ENCODE results near the gene XRCC5.

The XRCC5 gene

GRCh38 chr2:216086207-216086893 lies 22.8 kb upstream of the XRCC5 start:
- no peak for DNase-seq

DNA sequence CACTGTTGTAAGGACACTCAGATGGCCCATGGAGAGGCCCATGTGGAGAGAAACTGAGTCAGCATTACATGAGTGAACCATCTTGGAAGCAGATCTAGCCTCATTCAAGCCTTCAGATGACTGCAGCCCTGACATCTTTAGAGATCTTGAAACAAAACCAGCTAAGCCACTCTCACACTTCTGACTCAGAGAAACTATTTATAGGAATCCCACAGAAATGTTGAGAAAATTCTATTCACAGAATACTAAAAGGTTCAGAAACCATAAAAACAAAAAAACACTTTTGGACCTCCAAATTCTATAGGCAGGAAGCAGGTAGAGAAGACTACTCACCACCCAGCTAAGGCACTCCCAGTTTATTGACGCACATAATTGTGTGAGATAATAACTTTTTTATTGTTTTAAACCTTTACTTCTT lies 18.8 kb upstream of the XRCC5 start:
- no peak for DNase-seq

DNA sequence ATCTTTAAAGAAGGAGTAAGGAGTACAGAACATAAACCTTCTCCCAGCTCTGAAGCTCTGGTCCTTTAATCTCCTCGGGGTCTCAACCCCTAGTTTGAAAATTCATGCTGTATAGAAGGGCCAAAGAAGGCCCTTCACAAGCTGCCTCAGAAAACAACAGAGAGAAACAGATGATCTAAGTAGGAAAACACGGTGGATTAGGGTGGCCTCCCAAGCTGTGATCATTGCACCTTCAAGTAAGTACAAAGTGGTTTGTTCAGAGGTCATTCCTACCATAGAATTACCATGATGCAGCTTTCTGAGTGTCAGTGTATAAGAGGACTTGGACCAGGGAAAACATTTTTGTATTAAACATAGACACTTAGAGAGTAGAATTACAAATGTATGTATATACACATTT lies 16.5 kb upstream of the XRCC5 start:
- no peak for DNase-seq

- DNase-seq: no peak
Observed at GRCh38 chr2:216094701-216095100, 14.4 kb upstream of the XRCC5 start.

- DNase-seq: no peak
Observed at GRCh38 chr2:216098421-216099334, 10.5 kb upstream of the XRCC5 start.

DNA sequence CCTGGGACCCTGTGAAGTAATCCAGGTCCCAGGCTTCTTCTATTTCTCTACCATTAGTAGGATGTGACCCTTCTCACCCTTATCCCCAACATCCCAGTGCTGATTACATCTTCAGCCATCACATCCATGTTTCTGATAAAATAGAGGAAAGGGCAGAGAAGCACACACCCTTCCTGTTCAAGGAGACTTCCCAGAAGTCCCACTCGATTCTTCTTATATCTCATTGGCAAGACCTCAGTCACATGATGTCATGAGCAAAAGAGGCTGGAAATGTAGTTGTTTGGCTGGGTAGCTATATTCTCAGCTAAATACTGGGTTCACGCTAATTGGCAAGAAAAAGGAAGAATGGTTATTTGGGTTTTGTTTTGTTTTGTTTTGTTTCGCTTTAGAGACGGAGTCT lies 8.0 kb upstream of the XRCC5 start:
- no peak for DNase-seq

DNA sequence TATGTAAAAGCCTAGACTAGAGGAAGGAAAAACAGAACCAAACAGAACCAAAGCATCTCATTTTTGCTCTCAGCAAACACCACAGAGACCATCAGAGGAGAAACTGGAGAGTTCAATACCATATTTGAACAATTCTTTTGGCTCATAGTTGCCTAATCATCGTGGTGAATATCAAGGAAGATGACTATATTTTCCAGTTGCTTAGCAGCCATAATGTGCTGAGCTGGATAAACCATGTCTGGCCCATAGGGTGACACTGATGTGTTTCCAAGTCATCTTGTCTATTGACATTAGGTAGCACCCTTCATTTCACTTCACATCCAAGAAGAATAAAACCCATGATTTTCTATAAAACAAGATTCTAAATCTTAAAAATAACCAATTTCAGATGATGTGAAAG lies 5.9 kb upstream of the XRCC5 start:
- DNase-seq: no peak

- no peak for DNase-seq
Observed at GRCh38 chr2:216104691-216105090, 4.5 kb upstream of the XRCC5 start.

DNA sequence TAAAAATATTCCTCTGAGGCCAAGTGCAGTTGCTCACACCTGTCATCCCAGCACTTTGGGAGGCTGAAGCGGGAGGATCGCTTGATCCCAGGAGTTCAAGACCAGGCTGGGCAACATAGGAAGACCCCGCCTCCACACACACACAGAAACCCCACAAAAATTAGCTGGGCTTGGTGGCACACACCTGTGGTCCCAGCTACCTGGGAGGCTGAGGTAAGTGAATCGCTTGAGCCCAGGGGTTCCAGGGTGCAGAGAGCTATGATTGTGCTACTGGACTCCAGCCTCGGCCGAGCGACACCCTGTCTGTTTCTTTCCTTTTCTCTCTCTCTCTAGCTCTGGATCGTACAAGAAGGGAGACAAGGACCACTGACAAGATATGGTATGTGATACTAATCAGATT lies 1.8 kb upstream of the XRCC5 start:
- no peak for DNase-seq

GRCh38 chr2:216107760-216108159 lies 1.4 kb upstream of the XRCC5 start:
- no peak for DNase-seq

DNA sequence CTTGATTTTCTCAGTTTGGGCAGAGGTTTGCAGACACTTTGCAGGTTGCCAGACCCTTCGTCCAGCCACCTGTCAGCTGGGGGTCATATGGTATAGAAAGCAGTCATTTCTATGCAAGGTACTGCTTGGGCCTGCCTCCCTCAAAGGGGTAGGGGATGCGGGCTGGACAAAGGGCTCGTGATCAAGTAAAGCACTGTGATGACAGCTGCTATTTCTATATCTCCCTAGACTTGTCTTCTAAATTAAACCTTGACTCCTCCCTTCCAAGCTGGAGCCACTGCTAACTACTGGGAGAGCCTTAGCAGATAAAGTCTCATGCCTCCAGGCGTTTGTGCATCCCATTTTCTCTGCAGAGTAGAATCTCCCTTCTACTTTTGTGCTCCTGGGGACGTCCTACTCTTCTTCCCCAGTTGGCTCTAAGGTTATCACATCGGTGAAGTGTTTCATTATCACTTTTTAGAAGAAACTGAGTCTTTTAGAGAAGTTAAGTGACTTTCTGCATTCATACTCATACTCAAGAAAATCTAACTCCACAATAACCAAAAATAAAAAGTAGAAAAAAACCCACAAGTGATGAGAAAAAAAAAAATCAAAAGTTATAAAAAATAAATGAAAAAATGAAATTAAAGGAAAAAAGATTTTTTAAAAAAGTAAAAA lies 710 bp upstream of the XRCC5 start:
- DNase-seq: no peak

DNA sequence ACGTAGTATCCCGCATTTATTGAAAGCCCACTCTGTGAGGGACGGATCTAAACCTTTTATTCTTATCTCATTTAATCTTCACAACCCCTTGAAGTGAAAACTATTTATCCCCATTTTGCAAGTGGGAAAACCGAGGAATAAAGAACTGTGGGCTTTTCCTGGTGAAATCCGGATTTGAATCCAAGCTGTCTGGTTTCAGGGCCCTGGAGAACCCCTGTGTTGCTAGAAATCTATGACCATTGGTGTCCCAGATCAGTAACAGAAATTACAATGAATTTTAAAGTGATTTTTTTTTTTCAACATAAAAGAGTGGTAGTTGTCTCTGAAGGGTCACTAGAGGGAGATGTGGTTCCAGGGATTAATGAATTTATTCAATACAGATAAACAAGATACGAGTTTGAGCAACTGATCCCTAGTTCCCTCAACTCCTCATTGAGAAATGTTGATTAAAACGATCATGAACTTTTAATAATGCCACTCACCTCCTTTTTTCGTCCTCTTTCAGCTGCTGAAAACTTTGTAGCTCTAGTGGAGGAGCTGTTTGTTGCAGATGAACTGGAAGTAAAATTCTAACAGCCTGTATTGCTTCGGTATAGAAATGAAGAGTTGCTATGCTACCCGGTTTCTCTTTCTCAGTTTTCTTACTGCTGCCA lies 940 bp downstream of the XRCC5 start:
- no peak for DNase-seq

DNA sequence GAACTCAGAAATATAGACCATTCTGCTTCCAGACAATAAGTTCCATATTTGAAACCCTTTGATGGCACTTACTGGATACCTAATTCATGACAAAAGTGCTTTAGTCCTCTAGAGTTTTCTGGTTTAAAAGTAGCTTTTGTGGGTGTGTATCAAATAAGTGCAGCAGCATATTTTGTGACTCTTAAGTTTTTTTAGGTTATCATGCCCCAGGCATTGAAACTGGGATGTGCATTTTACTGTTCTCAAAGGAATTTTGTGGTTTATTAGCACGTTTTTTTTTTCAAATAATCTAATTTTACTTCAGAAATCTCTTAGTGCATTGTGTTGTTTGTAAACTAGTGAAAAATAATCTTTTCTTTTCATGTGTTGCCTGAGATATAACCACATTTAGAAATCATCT lies 1.5 kb downstream of the XRCC5 start:
- DNase-seq: no peak

GRCh38 chr2:216111122-216111521 lies 2.0 kb downstream of the XRCC5 start:
- DNase-seq: no peak

DNA sequence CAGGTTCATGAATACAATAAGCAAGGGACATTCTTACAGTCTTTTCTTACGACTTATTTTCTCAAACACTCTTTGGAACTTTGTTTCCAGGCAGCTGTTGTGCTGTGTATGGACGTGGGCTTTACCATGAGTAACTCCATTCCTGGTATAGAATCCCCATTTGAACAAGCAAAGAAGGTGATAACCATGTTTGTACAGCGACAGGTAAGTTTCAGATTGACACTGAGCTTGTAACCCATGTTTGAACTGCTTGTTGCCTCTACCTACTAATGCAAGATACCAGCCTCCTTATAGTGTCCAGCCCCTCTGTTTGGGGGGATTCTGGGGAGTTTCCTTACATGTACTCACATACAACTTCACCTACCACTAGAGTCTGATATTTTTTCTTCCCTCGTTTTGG lies 3.8 kb downstream of the XRCC5 start:
- no peak for DNase-seq

DNA sequence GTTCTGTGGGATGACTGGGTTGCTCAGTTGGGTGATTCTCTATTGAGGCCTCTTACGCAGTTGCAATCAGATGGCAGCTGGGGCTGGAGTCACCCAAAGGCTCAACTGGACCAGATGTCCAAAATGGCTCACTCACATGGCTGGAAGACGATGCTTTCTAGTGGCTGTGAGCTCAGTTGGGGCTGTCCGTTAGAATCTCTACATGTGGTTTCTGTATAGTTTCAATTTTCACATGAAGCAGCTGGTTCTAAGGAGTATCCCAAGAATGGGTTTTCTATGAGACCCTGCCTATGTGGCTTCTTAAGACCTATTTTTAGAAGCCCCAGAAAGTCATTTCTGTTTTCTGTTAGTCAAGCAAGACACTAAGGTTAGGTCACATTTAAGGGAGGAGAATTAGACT lies 4.4 kb downstream of the XRCC5 start:
- no peak for DNase-seq

DNA sequence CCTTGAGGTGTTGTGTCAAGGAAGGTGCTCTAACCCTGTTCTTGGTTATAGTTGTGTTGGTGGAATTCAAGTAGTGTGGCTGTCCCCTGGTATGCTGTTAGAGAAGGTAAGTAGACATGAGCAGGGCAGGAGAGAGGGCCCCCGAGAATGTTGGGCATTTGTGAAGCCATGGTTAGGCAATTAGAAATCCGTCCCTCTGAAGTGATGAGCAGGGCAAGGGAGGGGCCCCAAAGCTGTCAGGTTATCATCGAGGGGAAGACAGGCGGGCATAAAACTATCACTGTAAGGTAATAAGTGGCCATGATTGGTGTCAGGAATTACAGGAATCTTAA lies 5.2 kb downstream of the XRCC5 start:
- no peak for DNase-seq

DNA sequence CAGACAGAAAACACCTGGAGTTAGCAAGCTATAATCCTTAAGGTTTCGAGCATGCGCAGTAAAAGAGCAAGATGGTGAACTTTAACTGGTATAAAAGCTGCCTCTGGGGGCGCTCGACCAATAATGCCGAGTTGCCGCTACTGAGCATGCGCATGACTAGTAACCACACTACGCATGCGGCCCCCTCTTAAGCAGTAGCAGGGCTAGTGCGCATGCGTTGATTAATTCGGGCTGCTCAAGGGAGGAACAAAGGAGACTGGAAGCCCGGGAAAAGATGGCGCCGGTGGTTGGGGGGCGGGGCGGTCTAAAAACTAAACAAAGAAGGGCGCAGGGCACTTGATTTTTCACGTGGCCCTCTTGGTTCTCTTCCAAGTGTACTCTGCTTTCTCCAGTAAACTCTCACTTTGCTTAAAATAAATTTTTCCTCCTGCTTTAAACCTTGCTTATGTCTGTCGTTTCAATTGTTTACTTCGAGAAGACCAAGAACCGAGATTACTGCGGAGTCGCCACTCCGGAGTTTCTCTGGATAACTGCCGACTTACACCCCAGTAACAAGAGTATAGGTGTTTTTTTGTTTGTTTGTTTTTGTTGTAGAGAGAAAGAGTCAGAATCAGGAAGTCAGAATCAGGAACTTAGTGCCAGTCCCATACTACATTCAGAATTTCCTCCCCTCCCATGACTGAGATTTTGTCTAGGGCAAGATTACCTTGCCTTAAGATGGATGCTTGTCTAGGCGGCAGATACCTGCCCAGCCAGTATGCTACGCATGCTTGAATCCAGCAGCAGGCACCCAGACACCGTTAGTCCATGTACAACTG lies 5.8 kb downstream of the XRCC5 start:
- DNase-seq: peak; percentile 47

GRCh38 chr2:216116418-216116817 lies 7.3 kb downstream of the XRCC5 start:
- DNase-seq: no peak

DNA sequence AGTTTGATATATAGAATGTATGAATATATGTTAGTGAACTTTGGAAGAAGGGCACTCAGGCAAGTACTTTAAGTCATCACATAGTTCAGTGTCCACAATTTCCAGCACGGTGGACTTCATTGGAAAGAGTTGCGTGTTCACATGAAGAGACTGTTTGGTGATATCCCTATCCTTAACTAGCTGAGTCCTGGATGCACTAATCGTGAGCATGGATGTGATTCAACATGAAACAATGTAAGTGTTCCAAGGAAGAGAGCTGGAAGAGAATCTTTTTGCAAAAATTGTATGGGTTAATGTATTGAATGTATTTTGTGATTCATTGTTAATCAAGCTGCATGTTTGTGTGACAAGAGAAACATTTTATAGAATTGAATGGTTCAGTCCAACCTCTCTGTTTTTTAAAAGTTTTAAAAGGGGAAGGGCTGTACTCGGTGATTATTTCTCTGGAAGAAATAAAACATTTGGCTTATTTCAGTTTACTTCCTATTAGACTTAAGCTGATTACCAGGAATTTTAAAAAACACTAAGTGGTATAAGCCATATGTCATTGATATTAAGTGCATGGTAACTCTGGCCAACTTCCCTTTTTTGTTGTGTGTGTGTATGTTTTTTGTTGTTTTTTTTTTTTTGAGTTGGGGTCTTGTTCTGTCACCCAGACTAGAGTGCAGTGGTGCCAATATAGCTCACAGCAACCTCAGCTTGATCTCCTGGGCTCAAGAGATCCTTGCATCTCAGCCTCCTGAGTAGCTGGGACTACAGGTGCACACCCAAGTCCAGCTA lies 8.6 kb downstream of the XRCC5 start:
- no peak for DNase-seq

- no peak for DNase-seq
Observed at GRCh38 chr2:216118474-216118873, 9.3 kb downstream of the XRCC5 start.

- DNase-seq: no peak
Observed at GRCh38 chr2:216119146-216119545, 10.0 kb downstream of the XRCC5 start.
